ENCODE data around the gene SPATA24.

The SPATA24 gene

GRCh38 chr5:139381837-139382761, 21.8 kb downstream of the SPATA24 start:
- TF ChIP-seq CTCF (IDR thresholded peaks at IDR 0.05; ENCODE audit: low read length, missing control alignments) = no peak
- no peak overlapping the region for H3K4me3 ChIP-seq (replicated peaks; ENCODE audit: low read depth, low read length)
- DNase-seq (ENCODE audit: low read depth) = no peak

GRCh38 chr5:139379626-139380449, 24.1 kb downstream of the SPATA24 start:
- DNase-seq (ENCODE audit: low read depth) = no peak
- TF ChIP-seq CTCF (IDR thresholded peaks at IDR 0.05; ENCODE audit: low read length, missing control alignments) = no peak

GRCh38 chr5:139378941-139379361, 24.9 kb downstream of the SPATA24 start:
- DNase-seq (ENCODE audit: low read depth) = no peak
- no peak for TF ChIP-seq CTCF (IDR thresholded peaks at IDR 0.05; ENCODE audit: low read length, missing control alignments)
- no peak overlapping the region for H3K4me3 ChIP-seq (replicated peaks; ENCODE audit: low read depth, low read length)

More at GRCh38 chr5:139379626-139380449, 24.1 kb downstream of the SPATA24 start:
- no peak overlapping the region for H3K4me3 ChIP-seq (replicated peaks; ENCODE audit: low read depth, low read length)

GRCh38 chr5:139378101-139378825, 25.6 kb downstream of the SPATA24 start:
- no peak for DNase-seq (ENCODE audit: low read depth)
- no peak for TF ChIP-seq CTCF (IDR thresholded peaks at IDR 0.05; ENCODE audit: low read length, missing control alignments)
- H3K4me3 ChIP-seq (replicated peaks; ENCODE audit: low read depth, low read length) = no peak overlapping the region

GRCh38 chr5:139377226-139377625, 26.7 kb downstream of the SPATA24 start:
- no peak for TF ChIP-seq CTCF (IDR thresholded peaks at IDR 0.05; ENCODE audit: low read length, missing control alignments)
- no peak for DNase-seq (ENCODE audit: low read depth)
- no peak overlapping the region for H3K4me3 ChIP-seq (replicated peaks; ENCODE audit: low read depth, low read length)

GRCh38 chr5:139376364-139376763, 27.5 kb downstream of the SPATA24 start:
- no peak for TF ChIP-seq CTCF (IDR thresholded peaks at IDR 0.05; ENCODE audit: low read length, missing control alignments)
- DNase-seq (ENCODE audit: low read depth) = no peak
- H3K4me3 ChIP-seq (replicated peaks; ENCODE audit: low read depth, low read length) = no peak overlapping the region
